ENCODE measurements around the gene LRP8.

DNA sequence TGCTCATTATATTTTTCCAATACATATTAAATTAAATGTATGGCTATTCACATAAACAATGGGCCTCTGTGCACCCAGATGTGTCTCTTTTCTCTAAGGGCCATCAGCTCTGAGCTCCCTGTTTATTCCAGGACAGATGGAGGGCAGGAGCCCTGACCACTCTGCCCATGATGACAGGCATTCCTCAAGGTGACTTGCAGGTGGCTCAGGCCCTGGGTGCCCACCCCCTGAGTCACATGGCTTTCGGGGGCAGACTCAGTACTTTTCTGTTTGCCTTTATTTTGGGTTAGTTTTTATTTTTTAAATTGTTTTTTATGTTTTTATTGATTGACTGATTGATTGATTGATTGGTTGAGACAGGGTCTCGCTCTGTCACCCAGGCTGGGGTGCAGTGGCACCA, 6.4 kb upstream of the LRP8 start:
- TF ChIP-seq, protein P1, sequence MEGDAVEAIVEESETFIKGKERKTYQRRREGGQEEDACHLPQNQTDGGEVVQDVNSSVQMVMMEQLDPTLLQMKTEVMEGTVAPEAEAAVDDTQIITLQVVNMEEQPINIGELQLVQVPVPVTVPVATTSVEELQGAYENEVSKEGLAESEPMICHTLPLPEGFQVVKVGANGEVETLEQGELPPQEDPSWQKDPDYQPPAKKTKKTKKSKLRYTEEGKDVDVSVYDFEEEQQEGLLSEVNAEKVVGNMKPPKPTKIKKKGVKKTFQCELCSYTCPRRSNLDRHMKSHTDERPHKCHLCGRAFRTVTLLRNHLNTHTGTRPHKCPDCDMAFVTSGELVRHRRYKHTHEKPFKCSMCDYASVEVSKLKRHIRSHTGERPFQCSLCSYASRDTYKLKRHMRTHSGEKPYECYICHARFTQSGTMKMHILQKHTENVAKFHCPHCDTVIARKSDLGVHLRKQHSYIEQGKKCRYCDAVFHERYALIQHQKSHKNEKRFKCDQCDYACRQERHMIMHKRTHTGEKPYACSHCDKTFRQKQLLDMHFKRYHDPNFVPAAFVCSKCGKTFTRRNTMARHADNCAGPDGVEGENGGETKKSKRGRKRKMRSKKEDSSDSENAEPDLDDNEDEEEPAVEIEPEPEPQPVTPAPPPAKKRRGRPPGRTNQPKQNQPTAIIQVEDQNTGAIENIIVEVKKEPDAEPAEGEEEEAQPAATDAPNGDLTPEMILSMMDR (IDR thresholded peaks at IDR 0.05; ENCODE audit: low read length) = no peak
- no peak for TF ChIP-seq EZH2phosphoT487 (IDR thresholded peaks at IDR 0.05; ENCODE audit: low read length)
- no peak for TF ChIP-seq EZH2 (optimal IDR thresholded peaks at IDR 0.05; ENCODE audit: low read depth, low read length)

Measured in MM.1S (cell line).